Measurements from ENCODE around the gene FDPS. TPM values are rescaled to one million over a fixed set of nuclear protein-coding genes. Genes with fewer than 3 reads are reported as not detected.

Gene FDPS
- 114 TPM for polyA plus RNA-seq (2013, experiment 1 of 2; ENCODE audit: insufficient read length)
- polyA plus RNA-seq (2013, experiment 2 of 2; ENCODE audit: insufficient read length), result 102 TPM

DNA sequence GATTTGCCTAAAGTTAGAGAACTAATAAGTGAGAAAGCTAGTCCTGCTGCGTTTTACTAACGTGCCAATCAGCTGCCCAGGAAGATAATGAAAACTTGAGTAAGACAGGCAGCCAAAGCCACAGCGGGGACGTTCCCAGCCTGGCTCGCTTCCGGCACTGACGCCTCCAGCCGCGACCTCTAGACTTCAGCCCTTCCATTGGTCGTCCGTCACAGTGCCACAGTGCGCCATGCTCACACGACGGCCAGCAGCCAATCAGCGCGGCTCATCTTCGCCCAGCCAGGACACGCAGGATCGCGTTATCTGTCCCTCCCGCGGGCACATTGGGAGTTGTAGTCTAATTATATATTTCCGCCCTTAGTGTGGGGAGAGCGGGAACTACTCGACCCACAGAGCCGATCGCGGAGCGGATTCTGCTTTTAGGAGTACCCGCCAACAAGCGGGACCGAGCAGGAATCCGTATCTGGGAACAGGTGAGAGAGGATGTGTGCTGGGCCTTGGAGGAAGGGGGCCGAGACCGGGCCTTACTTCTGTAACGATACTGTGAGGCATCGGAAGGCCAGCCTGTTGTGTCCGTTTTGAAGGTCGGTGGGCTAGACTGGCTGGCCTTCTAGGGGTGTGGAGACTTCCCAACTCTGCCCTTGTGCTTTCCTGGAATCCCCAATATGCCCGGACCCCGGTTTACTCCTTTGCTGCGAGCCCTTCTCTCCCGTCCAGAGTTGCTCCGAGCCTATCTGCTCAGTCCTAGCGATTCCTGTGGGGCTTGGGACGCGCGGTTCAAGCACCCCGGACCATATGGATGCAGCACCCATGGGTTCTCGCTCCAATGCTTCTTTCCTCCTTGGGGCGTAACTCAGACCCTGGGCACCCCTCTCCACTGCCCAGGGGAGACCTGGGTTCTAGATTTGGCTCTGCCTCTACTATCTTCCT lies at the start of gene FDPS:
TSS of gene FDPS (plus strand) at position 374 of the 930 bp plus-strand sequence. CDS start 924 bp downstream, outside the sequence.
- peak; percentile 99 for DNase-seq

DNA sequence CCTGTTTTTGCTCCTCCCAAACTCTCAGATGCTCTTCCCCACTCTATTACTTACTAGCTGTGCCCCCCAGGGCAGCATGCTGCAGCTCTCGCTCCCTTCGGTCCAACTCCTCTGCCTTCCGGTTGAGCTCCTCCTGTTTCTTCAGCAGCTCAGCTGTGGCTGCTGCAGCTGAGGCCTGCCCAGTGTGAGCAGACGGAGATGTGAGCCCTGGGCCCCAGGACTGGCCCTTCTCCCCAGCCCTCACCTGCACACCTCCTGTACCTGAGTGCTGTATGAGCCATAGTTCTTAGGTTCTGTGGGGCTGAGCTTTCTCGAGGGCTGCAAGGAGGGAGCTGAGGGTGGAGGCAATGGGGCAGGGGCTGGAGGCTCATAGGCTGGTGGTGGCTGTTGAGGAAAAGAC lies 48.4 kb upstream of the FDPS start:
- no peak for DNase-seq

DNA sequence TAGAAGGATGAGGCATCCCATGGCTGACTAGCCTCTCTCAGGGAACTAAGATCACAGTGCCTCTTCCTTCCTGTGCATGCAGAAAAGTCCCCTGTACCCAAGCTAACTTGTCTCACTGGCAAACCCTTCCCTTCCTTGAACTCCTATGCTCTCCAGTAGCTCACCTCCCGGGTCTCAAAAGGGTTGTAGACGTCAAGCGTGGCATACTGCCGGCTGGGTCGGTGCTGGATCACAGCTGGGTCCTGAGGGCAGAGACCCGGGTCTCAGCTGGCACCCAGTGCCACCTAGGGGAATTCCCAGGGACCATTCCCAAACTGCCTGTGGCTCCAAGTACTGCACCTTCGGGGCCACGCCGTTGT lies 47.2 kb upstream of the FDPS start:
- no peak for DNase-seq

DNA sequence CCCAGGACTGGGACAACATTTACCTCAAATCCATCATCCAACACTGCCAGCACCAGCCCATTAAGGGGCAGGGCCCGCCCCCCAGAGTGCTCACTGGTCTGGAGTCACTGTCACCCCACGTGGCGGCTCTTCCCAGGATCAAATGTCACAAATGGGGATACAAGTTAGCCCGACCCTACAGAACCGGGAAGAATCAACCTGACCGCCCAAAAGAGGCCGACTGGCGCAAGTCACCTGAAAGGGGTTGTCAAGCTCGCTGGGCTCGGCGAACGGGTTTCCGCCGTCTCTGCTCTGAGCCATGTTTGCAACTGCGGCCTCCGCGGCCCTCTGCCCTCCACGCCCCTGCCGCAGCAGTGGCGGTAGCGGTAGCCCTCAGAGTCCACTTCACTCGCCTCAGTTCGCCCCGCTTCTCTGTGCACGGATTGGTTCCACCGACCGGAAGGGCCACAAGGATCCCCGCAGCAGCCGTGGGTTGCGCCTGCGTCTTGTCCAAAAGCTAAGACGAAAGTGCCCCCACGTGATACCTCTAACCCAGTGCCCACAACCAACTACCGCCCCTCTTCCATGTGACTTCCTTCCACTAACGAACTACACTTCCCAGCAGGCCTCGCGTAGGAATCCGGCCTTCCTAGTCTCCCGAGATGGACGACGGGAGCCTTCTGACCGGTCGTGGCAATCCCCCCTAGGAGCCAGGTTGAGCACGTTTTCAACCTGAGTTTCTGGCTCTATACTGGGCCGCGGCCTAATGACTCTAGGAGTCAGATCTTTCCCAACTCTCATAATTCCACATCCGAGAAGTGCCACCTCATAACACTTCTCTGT lies 46.6 kb upstream of the FDPS start, which contains the start of gene SCAMP3:
TSS of gene SCAMP3 (minus strand) at position 509 of the 822 bp plus-strand sequence. CDS start at position 300, 209 bp downstream.
- DNase-seq, result peak; percentile 98

DNA sequence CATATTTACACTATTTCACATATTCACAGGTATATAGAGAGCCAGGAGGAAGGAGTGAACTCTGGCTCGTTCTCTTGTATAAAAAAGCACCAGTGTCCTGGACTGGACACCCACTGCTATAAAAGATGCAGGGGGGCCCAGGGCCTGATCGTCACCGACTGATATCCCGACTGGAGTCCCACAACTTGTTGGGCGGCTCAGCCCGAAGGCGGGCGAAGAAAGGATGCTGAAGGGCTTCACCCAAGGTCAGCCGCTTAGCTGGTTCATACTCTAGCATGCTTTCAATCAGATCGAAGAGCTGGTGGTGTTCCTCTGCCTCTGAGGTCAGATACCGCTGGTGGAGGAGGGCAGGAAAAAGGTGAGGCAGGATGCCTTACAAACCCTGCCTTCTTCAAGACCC lies 45.6 kb upstream of the FDPS start:
- no peak for DNase-seq

DNA sequence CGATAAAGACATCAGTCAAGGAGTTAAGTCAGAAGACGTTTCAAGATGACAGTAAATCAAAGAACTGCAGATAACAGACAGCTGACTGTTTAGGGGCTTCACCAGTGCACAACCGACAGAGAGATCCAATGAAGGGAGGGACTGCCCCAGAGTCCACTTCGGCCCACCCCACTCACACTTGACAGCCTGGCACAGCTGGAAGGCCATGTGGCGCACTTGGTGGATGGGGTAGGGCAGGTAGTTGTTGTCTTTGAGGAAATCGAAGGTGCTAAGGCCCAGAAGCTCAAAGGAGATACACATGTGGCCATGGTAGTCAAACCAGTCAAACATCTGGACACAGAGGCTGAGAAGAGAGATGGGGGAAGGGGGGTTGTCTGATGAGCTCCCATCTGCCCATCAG lies 42.1 kb upstream of the FDPS start:
- no peak for DNase-seq

DNA sequence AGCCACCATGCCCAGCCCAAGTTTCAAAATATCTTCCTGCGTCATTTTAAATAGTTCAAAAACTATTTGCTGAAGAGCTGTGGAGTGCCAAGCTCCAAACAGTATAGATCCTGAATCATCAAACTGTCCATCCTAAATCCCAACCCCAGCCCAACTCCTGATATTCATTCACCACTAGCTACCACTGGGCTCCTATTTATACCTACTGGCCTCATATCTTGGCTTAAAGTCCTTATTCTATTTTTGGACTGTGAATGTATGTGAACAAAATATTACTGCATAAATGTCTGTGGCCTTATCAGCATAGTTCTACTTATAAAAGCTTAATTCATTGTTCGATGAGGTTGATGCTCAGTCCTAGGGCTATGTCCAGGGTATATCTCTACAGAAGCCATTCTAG lies 41.3 kb upstream of the FDPS start:
- DNase-seq, result no peak

DNA sequence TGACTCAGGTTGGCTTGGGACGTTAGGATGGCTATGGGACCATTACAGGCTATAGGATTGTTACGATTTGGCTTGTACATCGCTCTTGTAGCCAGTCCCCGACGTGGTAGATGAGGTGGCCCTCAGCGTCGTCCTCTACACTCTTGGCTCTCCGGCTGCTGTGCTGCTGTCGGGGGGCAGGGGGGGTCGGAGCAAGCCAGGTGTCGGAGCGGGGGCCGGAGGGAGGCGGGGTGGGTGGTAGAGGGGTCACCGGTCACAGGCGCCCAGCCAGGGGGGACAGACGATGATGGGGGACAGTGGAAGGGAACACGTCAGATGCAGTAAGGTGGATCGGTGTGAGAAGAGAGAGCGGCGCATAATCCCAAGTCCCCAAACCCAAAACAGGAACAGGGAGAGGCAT lies 40.0 kb upstream of the FDPS start:
- no peak for DNase-seq

DNA sequence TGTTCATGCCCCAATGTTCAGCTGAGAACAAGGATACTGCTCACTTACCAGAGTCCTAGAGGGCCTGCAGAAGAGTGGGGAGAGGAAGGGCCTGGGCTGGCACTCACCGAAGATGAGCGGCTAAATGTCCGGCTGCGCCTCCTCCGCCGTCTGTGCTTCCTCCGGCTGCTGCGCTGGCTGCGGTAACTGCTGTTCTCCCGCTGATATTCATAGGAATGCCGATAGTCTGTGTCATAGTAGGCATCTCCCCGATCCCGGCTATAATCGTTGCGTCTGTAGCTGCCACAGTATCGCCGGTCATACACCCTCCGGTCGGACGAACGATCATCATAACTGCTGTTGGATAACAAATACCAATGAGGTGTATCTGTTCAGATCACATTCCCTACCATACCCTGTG lies 39.3 kb upstream of the FDPS start:
- no peak for DNase-seq

DNA sequence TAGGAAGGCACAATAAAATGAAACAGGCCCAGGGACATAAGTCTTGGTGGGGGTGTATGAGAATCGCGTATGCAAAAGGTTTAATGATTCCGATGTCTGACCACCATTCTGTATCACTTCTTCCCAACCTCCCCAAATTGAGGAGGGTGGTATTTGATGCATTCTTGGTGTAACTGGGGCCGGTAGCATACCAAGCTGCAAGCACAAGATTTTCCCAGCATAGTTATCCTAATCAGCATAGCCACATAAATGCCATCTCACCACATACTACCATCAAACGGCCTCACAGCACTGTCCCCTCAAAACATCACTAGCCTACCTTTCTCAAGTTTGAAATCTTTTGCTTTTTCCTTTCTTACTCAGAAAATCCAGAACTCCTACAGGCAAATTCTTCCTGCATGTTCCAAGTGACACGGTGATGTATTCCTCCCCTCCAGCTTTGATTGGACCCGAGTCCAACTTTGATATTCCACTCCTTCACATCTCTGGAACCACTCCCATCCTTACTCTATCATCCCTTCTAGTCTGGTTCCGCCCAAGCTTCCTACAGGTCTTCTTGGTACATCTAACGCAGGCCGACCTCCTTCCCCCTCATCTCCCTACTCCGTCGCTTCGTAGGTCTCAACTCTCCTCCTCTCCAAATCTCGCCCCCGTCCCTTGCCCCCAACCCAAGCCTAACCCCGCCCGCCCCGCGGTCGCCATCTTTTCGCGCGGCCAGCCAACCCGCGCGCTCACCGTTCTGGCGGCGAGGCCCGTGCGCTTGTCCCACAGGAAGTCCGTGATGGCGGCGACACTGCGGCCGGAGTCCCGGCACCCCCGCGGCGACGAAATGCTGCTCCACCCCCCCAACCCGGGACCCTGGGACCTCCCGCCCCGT lies 36.0 kb upstream of the FDPS start:
- peak; percentile 53 for DNase-seq

DNA sequence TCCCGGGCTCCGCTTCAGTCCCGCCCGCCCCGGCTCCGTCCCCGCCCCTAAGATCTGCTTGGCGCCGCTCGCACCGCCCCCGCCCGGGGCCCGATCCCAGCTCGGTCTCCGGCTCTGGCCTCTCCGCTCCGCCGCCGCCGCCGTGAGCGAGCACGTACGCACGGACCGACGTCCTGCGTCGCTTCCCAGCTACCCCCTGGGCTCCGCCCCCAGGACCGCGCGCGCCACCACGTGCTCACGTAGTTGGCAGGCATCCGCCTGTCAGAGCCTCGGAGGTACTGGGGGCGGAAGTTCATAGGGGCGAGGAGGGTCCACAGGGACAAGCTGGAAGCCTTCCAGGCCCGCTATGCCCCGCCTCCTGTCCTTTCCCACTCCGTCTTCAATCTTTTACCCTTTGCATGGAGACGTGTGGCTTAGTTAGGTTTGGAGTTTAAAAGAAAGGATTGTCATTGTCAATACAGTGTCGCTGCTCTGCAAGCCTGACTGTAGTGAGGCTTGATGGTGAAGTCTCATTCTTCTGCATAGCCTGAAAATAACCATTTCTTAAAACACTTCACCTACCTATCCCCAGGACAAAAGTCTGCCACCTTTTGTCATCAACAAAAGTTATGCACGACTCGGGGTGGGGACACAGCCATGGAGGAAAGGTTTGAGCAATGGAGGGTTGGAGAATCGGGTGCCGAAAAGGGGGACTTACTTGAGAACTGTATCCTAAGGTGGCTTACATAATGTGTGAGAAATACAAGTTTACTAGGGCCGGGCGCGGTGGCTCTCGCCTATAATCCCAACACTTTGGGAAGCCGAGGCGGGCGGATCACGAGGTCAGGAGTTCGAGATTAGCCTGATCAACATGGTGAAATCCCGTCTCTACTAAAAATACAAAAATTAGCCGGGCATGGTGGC lies 35.1 kb upstream of the FDPS start, which contains the start of gene CLK2:
TSS of gene CLK2 (minus strand) at position 162 of the 903 bp plus-strand sequence. CDS start 2,527 bp downstream, outside the sequence.
- peak; percentile 97 for DNase-seq

DNA sequence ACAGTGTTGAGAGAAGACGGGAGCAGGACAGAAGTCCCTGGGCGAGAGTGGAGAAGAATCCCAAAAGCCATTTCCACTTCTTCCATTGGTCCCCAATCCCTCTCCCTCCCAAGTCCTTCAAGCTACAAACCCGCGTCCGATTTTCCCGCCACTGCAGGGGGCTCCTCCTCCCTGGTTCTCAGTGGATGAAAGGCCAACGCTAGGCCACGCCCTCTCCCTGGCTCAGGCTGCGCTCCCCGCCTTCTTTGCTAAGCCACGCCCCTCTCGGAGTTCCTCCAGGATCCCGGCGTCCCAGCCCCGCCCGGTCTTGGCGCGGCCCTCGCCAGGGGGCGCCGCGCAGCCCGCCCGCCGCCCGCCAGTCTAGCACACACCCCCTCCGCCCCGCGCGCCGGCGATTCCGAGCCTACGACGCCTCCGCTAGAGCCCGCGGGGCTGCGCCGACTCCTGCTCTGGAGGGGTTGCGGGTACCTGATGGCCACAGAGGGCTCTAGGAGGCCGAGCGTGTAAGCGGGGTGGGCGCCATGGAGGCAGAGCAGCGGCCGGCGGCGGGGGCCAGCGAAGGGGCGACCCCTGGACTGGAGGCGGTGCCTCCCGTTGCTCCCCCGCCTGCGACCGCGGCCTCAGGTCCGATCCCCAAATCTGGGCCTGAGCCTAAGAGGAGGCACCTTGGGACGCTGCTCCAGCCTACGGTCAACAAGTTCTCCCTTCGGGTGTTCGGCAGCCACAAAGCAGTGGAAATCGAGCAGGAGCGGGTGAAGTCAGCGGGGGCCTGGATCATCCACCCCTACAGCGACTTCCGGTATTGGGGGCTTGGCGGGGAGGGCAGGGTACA lies 31.4 kb upstream of the FDPS start, which contains the start of gene HCN3:
TSS of gene HCN3 (plus strand) at position 394 of the 832 bp plus-strand sequence. CDS start at position 522, 128 bp downstream.
- peak; percentile 96 for DNase-seq

DNA sequence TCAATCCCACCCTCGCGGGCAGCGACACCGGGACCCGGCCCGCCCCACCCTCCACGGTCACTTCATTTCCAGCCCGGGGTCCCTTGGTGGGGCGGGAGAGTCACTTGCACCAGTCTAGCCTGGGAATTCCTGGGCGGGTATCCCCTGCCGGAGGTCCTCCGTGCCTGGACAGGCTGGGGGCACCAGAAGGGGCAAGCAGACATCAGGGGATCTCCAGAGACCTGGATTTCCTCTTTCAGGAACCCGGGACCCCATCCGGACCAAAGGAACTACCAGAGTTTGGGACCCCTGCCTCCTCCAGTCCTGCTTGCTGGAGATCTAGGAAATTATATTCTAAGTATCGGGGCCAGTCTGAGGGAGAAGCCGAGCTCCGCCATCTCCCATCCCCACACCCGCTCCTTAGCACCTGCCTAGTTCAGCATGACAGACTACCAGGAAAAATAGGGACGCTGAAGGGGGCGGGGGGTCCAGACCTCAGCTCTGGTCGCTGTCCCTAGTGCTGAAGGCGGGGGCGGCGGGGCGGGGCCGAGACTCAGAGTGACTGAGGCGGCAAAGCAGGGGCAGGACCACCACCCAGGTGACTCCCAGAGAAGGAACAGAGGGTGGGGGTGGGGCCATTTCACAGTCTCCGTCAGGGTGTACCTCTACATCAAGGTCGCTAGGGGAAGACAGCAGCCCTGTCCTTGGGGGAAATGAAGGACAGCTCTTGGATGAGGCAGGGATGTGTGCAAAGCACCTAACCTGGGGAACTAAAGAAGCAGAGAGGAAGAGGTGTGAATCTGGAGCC lies 30.6 kb upstream of the FDPS start:
- peak; percentile 36 for DNase-seq

DNA sequence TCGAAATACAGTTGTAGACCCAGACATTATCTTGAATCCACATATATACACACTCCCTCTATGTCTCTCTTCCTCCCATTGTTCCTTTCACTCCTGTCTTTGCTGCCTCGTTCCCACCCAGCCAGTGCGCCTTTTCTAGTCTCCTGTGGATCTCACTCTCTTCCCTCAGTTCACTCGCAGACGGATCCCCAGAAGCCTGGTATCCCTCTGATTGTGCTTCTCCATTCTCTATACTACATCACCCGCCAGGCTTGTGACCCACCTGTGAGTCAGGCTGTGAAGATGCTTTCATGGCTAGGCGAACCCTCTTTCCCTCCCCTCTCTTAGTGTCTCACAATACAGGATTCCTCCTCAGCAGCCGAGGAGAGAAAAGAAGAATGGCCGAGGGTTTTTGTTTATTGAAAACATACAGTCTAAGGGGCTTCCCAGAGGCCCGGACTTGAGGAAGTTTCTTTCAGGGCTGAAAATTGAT lies 29.9 kb upstream of the FDPS start:
- DNase-seq, result no peak

DNA sequence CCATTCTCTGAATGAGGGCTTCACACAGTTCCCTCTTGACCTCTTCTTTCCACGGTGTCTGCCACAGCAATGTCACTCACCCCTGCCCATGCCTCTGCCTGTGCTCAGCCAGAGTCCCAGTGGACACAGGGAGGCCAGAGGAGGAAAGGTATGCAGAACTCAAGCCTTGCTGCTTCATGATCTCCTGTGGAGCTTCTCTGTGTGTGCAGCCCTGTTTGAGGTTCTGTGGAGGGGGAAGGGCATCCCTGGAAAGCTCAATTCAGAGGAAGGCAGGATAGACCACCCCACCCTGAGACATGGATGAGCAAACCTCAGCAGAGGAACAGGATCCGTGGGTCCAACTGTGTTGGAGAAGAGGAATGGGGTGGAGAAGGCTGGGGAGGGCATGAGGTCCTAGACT lies 29.4 kb upstream of the FDPS start:
- no peak for DNase-seq

DNA sequence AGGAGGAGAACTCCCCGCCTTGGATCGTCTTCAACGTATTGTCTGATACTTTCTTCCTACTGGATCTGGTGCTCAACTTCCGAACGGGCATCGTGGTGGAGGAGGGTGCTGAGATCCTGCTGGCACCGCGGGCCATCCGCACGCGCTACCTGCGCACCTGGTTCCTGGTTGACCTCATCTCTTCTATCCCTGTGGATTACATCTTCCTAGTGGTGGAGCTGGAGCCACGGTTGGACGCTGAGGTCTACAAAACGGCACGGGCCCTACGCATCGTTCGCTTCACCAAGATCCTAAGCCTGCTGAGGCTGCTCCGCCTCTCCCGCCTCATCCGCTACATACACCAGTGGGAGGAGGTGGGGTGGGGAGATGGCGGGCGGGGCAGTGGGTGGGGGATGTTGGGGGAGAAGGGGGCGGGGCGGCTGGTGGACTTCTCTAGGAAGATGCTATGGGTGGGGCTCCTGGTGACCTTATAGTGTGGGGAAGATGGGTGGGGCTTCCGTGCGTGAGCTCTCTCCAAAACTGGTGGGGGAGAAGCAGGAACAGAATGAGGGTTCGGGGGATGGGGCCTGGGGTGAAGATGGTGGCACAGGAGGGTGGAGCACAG lies 26.1 kb upstream of the FDPS start:
- no peak for DNase-seq

DNA sequence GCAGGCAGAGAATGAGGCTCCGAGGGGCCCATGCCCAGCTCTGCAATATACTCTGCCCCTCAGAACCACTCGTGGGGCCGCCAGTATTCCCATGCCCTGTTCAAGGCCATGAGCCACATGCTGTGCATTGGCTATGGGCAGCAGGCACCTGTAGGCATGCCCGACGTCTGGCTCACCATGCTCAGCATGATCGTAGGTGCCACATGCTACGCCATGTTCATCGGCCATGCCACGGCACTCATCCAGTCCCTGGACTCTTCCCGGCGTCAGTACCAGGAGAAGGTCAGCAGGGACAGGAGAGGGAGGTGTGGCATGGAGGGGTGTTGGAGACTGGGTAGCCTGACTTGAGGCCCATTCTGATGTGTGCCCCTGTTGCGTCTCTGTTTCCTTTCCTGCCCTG lies 24.2 kb upstream of the FDPS start:
- no peak for DNase-seq

DNA sequence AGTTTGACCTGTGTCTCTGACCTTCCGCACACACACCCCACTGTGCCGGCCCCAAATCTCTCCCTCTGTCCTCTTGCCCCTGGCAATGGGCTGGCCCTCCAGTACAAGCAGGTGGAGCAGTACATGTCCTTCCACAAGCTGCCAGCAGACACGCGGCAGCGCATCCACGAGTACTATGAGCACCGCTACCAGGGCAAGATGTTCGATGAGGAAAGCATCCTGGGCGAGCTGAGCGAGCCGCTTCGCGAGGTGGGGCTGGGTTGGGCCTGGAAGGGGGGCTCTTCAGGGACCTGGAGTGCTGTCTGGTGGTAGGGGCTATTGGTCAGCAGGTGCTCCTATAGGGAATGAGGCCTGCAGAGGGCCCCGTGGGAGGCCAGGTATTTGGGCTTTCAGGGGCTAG lies 23.6 kb upstream of the FDPS start:
- DNase-seq, result no peak

Data from fibroblast of skin of scalp (primary cell).